HCT116 (cell line): ENCODE measurements around the gene SLMAP.

Experiments
- EZH2 ChIP-seq: fragments of 200-600 bp; sonication (generic); IDR thresholded peaks from 2 replicates; pipeline ENCODE4 v1.6.1; 2017; ENCODE audit warnings: antibody characterized with exemption, mixed run types
- EZH2phosphoT487 ChIP-seq: fragments of 200-600 bp; IDR thresholded peaks from 2 replicates; pipeline ENCODE4 v1.6.1; 2018; ENCODE audit warnings: antibody characterized with exemption, borderline replicate concordance
- JUND ChIP-seq: IDR thresholded peaks from 2 replicates; pipeline ENCODE4 v1.6.1; 2012
- POLR2A ChIP-seq: IDR thresholded peaks from 2 replicates; pipeline ENCODE4 v1.7.0; 2011; ENCODE audit warnings: borderline replicate concordance; ENCODE audit not compliant: insufficient read depth, insufficient read length; ENCODE audit errors: extremely low read depth
- RAD21 ChIP-seq: IDR thresholded peaks from 2 replicates; pipeline ENCODE4 v1.6.1; 2012; ENCODE audit warnings: low read depth, mild to moderate bottlenecking
- TF ChIP-seq, protein P1 (sequence below), 3 experiments: fragments of 200-600 bp in 1 of 3; sonication (generic) in 1 of 3; IDR thresholded peaks in 2 of 3; conservative IDR thresholded peaks in 1 of 3; 2 replicates each; pipeline ENCODE4 v1.5.1; 2012 to 2017; ENCODE audit warnings: low read depth in 2 of 3, low read length in 2 of 3, antibody characterized with exemption in 1 of 3, borderline replicate concordance in 1 of 3, control low read depth in 1 of 3, mild to moderate bottlenecking in 1 of 3, mixed read lengths in 1 of 3, mixed run types in 1 of 3, moderate library complexity in 1 of 3; ENCODE audit not compliant: insufficient read depth in 1 of 3
- TF ChIP-seq, protein P2 (sequence below): IDR thresholded peaks from 2 replicates; pipeline ENCODE4 v1.6.1; 2012

DNA sequence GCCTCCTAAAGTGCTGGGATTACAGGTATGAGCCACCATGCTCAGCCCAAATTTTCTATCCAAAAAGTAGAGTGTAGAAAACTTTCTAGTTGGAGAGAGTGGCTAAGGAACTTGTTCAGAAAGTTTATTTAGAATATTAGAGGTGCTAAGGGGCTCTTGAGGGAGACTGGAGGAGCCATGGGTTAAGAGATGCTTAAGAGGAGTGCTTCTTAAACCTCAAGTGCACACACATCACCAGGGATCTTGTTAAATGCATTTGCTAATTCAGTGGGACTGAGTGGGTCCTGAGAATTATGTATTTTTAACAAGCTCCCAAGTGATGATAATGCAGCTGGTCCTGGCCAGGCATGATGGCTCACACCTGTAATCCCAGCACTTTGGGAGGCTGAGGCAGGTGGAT, 29.7 kb upstream of the SLMAP start:
- TF ChIP-seq JUND: no peak
- no peak for TF ChIP-seq EZH2
- TF ChIP-seq, protein P1, sequence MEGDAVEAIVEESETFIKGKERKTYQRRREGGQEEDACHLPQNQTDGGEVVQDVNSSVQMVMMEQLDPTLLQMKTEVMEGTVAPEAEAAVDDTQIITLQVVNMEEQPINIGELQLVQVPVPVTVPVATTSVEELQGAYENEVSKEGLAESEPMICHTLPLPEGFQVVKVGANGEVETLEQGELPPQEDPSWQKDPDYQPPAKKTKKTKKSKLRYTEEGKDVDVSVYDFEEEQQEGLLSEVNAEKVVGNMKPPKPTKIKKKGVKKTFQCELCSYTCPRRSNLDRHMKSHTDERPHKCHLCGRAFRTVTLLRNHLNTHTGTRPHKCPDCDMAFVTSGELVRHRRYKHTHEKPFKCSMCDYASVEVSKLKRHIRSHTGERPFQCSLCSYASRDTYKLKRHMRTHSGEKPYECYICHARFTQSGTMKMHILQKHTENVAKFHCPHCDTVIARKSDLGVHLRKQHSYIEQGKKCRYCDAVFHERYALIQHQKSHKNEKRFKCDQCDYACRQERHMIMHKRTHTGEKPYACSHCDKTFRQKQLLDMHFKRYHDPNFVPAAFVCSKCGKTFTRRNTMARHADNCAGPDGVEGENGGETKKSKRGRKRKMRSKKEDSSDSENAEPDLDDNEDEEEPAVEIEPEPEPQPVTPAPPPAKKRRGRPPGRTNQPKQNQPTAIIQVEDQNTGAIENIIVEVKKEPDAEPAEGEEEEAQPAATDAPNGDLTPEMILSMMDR (IDR thresholded peaks at IDR 0.05 in 2 of 3, conservative IDR thresholded peaks at IDR 0.05 in 1 of 3; ENCODE audit: borderline replicate concordance in 1 of 3, insufficient read depth in 1 of 3, low read depth in 2 of 3, low read length in 2 of 3): no peak
- TF ChIP-seq EZH2phosphoT487: no peak
- TF ChIP-seq POLR2A: no peak
- no peak for TF ChIP-seq RAD21
- TF ChIP-seq, protein P2, sequence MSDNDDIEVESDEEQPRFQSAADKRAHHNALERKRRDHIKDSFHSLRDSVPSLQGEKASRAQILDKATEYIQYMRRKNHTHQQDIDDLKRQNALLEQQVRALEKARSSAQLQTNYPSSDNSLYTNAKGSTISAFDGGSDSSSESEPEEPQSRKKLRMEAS: no peak
